GM19438 (cell line): ENCODE data around the gene ARHGAP42.

Experiments used
- ATAC-seq: cut with Tn5 transposase; IDR thresholded peaks from one replicate; pipeline ENCODE4 v1.9.1; 2021; ENCODE audit warnings: low read depth; ENCODE audit not compliant: unreplicated experiment

The ARHGAP42 gene

DNA sequence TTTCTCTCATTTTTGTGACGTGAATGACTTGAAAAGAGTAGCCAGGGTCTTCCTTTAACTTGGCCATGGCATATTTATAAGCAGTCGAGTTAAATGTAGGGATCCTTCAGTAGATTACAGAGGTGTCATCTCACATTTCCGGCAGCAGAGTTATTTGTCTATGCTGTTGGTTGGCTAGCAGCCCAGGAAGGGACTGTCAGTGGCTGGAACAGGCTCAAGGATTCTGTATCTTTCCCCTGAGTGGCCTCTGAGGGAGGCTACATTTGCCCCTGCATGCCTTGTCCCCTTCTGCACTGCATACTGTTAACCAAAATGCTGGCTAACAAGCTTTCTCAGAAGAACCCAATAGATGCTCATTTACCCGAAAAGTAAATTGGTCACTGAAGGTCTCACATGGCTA is 254.9 kb downstream of the ARHGAP42 start:
- no peak for ATAC-seq

DNA sequence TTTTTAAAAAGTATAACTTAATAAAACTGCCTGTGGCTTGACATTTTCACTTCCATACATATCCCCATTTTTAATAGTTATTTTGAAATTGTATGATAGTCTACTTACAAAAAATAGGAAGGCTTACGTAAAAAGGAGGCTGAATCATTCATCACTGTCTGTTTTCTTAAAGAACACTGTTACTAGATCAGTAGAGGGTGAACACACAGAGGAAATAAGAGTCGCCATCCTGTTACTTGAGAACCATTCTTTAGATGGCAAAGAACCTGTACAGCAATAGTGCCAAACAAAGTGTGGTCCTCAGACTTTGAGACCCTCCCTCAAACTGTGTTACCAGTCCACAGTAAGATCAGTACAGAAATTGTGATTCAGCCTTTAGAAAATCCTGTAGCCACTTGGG is 261.8 kb downstream of the ARHGAP42 start:
- no peak for ATAC-seq

DNA sequence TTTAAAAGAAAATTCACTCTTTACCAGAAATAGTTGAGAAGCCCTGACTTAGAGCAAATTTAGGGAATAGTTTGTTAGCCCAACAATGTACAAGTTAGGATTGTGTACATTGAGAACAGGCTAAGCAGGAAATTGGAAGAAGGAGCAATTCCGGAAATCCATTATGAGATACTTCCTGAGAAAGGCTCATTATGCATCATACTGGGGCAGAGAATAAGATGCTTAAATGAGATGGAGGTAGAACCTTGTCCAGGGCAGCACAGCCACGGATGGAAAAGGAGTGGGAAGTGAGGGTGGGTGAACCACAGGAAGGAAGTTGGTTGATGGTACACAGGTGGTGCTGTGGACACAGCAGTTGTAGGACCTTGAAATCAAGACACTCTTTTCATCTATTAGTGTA is 262.4 kb downstream of the ARHGAP42 start:
- no peak for ATAC-seq

DNA sequence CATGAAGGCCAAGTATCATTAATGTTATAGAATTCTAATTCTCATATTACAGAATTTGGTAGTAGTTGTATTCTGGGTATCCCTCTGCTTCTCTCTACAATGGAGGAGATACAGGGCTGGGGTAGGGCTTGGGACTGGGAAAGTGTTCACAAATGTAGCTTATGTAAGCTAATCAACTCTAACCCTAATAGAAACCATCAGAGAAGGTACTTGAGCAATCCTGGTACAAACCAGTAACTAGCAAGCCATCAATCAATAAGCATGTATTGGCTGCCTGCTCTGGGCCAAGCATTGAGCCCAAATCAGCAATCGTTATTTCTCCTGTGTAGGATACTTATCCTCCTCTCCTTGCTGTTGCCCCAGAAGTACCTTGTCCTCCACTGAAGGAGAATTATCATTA is 268.2 kb downstream of the ARHGAP42 start:
- no peak for ATAC-seq

DNA sequence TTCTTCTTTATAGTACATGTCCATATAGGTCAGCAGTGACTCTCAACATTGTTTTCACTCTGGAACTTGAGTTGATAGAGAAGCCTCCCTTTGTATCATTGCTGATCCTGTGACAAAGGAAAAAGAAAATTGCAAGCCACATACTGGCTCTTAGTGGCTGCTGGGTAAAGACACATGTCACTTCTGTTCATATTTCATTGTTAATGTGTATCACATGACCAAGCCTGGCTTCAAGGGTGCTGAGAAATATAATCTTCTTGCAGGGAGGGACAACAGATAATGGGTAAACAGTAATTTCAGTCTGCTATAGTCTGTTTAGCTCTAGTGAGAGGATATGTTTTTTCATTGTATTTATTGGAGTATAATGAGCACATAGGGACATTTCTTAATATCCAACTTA is 269.3 kb downstream of the ARHGAP42 start:
- no peak for ATAC-seq

DNA sequence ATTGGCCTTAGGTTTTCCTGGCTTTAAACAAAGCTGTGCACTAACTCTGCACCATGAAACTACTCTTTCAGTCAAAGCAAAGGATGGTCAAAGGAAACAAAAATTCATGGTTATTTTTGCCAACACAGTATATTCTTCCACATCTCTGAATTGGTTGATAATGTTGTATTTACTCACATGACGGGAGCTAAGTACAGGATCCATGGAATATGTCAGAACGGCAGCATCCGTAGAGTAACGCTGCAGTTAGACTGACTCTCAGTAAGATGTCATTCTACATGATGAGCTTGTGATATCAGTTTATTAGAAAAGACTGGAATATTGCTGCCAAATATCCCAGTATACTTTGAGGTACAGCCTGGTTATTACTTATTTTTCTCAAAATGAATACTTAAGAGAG is 270.4 kb downstream of the ARHGAP42 start:
- ATAC-seq: no peak

DNA sequence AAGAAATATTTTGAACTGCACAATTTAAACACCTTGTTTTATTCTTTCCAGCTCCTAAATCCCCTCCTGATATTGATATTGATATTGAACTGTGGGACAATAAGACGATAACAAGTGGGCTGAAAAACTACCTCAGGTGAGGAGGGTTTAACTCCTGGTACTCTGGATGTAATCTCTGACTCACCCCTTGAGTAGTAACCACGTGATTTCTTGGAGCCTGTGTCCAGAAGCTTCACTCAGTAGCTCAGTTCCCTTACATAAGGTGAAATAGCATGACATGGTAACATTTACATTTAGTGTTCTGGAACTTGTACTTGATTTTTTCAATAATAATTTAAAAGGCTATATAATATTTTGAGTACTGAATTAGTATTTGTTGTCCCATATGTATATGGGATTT is 274.5 kb downstream of the ARHGAP42 start:
- no peak for ATAC-seq

DNA sequence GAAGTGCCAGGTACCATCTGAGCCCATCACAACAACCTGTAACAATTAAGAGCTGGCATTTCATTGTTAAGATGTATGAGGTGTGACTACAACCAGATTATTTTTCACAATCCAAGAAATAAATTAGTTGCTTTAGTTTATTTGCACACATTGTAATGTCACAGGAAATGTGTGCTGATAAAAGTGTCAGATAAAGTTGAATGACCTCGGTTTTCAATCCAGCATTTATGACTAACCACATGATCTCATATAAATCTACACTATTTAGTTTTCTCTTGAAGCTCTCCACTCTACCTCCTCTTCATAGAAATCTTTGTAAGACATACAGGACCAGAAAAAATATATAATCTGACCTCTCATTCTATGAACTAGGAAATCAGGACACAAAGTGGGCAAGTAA is 276.3 kb downstream of the ARHGAP42 start:
- no peak for ATAC-seq

DNA sequence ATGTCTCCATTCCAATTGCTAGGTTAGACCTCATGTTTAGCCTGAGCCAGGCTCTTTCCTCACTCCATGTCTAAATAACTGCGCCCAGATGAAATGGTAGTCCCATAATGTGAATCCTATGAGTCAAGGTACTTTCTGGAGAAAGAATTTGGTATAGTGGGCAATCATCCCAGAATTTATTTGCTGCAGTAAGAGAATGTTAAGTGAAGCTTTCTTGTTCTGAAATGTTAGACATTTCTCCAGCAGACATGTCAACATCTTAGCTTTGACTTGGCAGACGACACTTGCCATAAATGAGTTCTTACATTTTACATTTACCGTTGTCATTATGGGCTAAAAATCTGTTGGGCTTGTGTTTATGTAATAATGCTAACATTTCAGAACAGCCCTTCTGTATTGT is 277.3 kb downstream of the ARHGAP42 start:
- no peak for ATAC-seq

DNA sequence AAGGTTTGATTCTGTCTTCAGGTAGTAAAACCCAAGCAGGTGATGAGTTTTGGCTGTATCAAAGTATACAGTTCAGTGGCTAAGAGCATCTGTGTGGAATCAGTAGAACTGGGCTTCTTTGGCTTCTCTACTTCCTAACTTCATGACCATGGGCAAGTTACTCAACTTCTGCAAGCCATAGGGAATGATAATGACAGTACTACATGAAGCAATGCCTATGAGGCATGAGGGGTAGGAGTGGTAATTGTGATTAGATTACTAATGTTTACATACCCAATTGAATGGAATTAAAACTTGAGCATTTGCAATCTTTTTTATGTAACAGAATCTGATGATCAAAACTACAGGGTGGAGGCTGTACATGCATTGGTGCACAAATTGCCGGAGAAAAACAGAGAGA is 278.3 kb downstream of the ARHGAP42 start:
- ATAC-seq: no peak

DNA sequence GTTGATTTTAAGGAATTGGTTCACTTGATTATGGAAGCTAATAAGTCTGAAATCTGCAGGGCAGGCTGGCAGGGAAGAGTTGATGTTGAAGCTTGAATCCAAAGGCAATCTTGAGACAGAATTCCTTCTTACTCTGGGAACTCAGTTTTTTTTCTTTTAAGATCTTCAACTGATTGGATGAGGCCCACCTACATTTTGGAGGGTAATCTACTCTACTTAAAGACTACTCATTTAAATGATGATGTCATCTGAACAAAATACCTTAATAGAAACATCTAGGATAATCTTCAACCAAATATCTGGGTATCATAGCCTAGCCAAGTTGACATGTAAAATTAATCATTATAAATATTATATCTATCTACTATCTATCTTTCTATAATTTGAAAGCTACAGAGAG is 279.3 kb downstream of the ARHGAP42 start:
- no peak for ATAC-seq

DNA sequence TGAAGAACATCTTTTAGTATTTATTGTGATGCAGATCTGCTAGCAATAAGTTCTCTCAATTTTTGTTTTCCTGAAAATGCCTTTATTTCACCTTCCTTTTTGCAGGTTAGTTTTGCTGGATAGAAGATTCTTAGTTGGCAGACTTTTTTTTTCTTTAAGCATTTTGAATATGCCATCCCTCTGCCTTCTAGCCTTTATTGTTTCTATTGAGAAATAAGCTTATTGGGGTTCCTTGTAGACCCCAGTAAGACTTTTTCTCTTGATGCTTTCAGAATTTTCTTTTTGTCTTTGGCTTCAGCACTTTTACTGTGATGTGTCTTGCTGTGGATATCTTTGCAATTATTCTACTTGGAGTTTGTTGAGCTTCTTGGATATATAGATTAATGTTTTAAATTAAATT is 281.9 kb downstream of the ARHGAP42 start:
- no peak for ATAC-seq

DNA sequence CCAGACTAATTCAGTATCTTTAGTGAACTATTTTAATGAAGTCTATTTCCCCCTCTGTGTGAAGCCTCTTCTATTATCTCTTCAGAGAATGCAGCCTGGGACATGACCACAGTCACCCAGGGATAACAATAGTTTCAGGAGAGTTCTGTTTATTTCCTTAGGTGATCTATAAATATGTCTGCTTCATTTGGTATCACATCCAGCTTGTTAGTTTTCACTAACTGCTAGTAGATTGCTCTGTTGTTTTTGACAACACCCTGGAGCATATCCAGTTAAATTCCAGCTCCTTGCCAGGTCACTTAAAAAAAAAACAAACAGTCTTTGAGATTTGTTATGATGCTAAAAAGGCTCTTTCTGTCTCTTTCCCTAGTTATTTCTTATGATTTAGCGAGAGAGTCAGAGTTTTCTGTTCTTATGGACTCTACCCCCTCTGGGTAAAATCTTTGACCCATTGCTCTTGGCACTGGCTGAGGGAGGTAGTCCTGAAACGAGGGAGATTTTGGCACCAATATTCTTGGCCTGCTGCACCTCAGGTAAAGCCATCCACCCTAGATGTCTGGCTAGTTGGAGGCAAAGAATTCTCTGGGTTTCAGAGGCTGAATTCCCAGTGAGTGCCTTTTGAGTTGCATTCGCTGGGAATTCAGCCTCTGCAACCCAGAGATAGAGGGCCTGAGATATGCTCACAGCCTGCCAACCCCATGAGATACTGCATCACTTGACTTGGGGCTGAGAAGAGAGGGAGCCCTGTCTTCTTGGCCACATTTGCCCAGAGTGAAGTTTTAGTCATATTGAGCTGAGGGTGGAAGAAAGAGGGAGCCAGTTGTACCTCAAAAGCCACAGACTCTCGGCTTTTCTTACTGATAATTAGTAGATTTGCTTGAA is 283.4 kb downstream of the ARHGAP42 start:
- no peak for ATAC-seq

DNA sequence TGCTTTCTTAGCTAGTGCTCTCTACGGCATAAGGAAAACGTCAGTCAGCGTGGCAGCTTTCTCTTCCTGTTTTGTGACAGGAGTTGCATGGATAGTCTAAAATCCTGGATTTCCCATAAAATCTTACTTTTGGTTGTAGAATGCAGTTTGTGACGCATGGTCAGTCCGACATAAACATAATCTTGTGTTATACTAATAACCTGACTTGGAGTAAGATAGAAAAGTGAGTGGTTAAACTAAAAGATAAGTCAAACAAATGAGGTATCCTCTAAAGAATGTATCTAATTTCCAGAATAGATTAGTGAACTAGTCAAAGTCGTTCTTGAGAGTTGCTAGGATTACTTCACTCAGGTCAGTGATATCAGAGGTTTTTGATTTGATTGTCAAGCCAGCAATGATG is 285.0 kb downstream of the ARHGAP42 start:
- ATAC-seq: no peak

DNA sequence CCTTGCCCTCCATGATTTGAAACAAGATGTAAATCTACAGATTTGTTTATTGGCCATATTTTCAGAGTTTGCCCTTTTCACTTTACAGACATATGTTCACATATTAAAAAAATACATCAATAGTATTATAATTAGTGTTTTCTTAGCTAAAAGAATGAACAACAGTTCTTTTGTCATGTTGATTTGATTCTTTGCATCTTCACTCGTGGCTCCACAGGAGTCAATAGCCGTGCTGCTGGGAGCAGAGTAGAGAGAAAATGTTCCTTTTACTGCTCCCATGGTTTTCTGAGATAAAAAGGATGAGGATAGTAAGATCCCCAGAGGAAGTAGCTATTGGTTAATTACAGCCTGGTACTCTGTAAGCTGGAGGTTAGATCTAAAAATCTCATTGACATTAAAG is 291.4 kb downstream of the ARHGAP42 start:
- no peak for ATAC-seq

DNA sequence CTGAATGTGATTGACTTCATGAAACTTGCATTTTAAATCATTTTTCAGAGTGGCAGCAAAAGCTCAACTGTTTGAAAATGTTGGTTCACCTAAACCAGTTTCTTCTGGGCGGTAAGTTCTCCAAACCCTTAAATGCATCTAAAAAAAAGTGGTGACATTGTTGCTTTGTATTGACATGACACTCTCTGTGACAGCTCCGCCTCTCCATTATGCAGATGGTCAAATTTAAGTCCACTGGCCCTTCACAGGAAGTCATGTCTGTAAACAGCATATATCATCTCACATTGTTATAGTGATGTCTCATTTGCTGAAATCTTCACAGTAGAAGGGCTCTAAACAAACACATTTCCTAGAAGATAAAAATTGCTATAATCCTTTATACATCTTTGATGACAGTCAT is 291.9 kb downstream of the ARHGAP42 start:
- ATAC-seq: no peak

DNA sequence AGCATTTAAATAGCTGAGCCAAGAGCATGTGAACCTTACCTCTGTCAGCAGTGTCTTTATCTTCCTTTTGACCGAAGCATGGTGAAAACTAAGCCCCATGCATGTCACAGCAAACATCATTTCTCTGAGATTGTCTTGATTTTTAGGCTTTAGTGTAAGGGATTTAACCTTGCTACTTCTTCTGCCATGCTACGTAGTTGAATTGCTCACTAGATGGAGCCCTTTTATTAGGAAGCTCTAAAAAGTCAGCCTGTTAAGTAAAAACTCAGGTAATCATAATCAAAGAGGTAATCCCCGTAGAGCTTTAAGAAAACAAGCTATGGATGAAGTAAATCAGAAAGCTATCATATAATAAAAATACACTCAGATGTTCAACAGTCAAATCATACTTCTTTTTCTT is 293.1 kb downstream of the ARHGAP42 start:
- no peak for ATAC-seq

DNA sequence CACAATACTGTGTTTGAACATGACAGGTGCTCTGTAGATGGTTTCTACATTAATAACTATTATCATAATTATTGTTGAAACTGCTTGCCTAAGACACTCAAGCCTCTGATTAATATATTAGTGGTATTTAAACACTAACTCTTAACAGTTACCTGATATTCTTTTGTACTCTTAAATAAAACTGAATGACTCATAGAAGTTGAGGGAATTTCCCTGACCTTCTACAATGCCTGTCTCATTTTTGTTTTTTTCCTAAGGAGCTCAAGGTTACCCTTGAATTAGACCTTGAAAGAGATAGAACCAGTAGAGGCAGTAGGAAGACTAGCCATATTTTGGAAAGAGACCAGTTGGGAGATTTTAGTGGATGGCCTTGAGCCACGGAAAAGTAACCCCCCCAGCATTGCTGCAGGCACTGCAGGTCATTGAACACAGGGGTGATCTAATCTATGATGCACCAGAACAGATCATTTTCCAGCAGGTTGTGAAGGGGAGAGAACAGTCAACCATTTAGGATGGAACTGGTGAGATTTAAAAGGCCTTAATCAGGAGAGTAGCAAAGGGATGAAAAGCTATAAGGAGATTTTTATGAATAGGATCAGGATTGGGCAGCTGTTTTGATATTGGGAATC is 294.2 kb downstream of the ARHGAP42 start:
- ATAC-seq: no peak

DNA sequence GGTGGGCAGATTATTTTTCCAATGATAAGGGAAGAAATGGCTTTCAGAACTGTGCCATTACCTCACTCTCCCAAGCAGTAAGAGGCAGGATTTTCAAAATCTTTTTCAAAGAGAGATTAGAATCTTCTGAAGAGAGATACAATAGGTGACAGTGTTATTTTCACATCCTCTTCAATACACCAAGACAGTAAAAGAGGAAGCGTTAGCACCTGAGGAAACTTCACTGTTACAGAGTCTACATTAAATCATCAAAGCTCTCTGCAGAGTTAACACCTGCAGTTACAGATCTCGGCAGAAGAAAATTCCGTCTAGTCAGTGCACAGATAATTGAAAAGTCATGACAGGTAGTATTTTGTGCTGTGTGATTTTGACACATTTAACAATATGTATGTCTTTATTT is 297.6 kb downstream of the ARHGAP42 start:
- ATAC-seq: no peak

DNA sequence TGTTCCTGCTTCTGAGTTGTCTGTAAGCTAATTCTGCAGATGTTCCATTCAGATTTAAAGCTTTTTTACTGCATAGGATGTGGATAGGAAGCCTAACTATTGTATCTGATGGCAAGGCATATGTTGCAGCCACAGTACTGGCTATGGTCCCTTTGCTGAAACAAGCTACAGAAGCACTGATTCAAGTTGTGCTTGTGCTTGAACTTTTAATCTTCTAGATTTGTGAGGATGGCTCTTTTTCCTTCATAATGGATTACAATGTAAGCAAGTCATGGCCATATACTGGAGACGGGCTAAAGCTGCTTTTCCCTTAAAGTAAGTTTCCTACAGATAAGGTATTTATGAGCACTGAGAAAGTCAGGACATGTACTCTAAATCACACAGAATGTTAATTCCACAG is 303.8 kb downstream of the ARHGAP42 start:
- no peak for ATAC-seq

DNA sequence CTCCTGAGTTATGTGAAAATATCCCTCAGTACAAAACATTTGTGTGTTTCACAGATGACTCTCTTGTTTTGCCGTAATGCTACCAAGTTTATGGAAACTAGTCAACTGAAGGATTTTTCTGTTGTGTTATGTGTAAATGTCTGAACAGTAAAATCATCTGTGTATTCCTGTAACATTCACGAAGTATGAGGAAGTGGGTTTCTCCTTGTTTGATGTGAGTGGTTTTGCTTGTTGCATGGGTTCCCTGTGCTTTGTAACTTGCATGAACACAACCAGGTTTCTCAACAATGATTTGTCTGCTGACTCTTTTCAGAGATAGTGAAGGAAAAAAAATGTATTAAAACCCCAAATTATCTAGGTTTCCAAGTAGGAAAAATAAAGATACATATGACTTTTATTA is 304.5 kb downstream of the ARHGAP42 start:
- ATAC-seq: no peak

DNA sequence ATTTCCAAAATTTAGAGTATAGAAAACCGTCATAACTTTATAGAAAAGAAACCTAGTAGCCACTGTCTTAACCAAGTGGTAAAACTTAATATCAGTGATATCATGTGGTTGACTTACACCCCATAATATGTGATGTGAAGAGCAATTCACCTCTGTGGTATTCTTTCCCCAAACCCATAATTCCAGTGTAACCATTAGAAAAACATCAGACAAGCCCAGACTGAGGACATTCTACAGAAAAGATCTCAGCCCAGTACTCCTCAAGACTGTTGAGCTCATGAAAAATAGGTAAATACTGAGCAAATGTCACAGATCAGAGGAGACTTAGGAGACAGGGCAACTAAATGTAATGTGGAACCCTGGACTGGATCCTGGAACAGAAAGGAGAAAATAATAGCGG is 307.9 kb downstream of the ARHGAP42 start:
- ATAC-seq: no peak
